HG03095 (cell line): ENCODE results near the gene CMKLR1.

Experiments
- ATAC-seq: cut with Tn5 transposase; IDR thresholded peaks from one replicate; pipeline ENCODE4 v1.9.1; 2021; ENCODE audit warnings: moderate library complexity; ENCODE audit not compliant: unreplicated experiment

CMKLR1 gene, protein sequence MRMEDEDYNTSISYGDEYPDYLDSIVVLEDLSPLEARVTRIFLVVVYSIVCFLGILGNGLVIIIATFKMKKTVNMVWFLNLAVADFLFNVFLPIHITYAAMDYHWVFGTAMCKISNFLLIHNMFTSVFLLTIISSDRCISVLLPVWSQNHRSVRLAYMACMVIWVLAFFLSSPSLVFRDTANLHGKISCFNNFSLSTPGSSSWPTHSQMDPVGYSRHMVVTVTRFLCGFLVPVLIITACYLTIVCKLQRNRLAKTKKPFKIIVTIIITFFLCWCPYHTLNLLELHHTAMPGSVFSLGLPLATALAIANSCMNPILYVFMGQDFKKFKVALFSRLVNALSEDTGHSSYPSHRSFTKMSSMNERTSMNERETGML

DNA sequence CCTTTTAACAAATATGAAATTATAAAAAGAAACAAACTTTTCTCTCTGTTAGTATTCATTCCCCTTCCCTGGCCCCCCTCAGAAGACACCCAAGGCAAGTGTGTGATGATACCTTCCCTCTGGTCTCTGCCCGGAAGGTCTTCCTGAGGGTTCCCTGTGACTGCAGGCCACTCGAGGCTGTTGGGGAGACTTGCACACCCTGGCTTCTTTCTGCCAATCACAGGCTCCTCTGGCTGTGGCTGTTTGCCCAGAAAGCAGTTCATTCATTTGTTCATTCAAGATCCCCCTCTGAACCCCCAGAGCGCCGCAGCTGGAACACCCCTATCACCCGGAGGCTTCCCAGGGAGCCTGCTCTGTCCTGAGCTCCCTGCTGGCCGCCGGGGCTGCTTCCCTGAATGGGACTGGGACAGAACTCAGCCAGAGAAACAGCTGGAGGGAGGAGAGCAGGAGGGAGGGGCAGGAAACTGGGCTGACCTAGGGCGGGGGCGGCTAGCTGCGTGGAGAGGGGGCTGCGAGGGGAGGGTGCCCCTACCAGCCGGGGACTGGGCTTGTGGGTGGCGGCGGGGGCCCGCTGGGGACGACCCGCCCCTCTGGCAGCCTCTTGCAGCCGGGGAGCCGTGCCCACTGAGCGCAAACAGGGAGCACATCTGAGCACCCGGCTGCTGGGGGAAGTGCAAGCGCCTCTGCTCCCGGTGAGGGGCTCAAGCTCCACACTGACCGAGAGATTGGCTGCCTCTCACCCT is at the start of gene CMKLR1:
Gene CMKLR1, minus strand, starts transcription at position 397 of the 743 bp plus-strand sequence. CDS start 45,720 bp downstream, outside the sequence.
- ATAC-seq, result no peak

DNA sequence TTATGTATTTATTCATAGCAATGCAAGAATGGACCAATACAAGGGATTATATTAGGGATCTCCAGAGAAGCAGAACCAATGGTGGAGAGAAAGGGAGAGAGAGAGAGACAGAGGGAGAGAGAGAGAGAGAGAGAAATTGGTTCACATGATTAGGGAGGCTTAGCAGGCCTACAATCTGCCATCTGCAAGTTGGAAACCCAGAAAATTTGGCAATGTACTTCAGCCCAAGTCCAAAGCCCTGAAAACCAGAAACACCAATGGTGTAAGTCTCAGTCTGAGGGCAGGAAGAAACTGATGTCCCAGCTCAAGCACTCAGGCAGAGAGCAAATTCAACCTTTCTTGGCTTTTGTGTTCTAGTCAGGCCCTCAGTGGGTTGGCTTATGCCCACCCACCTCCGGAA is 48.7 kb upstream of the CMKLR1 start:
- no peak for ATAC-seq

DNA sequence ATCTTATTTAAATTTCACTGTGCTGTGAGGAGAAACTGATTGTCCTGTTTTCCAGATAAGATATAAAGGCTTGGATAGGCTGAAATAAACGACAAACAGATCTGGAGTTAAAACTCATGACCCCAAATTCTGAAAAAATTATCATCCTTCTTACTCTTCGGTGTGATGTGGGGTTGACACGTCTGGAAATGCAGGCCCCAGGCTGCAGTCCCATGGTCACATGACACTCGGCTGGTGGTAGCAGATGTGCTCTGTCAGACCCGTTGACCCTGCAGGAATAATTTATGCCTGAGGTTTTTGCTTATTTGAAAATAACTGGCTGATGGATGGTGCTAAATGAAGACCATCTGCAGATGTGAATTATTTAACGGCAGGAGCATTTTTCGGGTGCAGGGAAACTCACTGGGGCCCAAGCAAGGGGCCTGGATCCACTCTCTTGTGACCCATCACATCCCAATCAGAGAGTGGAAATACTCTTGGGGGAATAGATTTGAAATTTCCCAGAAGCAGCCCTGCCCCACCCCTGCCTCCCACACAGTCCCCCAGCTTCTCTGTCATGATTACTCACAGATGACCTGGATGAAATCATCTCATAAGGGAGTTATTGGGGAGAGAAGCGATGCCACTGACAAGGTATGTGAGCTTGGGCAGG is 47.7 kb upstream of the CMKLR1 start:
- ATAC-seq, result no peak

DNA sequence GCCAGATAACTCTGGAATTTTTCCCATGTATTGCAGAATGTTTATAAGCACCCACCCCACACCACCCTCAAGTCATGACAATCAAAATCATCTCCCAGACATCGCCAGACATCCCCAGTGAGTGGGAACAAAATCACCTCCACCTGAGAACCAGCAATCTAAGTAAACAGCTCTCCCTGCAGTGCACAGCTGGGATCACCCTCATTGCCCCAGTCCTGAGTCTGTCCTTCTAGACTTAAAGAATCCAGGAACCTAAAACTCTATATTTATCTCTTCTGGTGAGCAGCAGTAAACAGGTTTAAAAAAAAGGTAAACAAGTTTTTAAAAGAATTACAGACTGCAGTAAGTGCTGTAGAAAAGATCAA is 43.3 kb upstream of the CMKLR1 start:
- no peak for ATAC-seq

DNA sequence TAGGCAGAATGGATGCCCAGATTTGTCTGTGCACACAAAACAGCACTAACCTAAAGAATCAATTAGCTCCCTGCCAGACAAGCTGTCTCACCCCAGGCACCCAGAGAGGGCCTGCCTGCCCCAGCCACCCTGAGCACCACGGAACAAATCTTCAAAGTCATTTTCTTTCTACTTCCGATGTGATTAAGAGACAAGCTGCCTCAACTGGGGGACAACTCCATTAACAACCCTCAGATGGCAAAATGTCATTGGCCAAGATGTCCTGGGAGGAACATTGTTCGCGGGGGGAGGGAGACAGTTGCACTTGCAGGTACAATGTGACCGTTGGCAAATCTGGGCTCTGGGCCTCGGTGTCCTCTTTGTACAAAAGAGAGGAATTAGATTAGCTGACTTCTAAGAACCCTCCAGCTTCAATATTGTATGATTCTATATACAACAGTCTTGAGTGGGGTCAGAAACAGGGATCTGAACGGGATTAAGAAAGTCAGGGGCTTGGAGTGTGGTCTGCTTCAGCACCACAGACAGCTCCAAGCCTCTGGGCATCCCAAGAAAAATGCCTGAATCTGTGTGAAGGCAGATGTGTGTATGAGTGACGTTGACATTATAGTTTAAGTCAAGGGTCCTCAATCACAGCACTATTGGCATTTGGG is 42.8 kb upstream of the CMKLR1 start:
- ATAC-seq, result no peak

DNA sequence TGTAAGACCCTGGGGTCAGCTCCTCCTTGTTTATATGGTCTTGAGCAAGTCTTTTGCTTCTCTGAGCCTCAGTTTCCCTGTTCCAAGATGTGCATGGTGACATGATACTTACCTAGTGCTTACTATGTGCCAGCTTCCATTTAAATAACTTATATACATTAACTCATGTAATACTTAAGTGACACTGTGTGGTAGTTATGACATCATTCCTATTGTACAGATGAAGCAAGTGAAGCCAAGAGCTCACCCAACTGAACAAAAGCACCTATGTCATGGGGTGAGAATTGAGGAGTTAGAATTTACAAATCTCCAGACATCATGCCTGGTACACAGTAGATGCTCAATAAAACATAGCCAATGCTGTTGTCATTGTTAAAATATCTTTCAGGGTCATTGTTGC is 41.3 kb upstream of the CMKLR1 start:
- ATAC-seq, result no peak

DNA sequence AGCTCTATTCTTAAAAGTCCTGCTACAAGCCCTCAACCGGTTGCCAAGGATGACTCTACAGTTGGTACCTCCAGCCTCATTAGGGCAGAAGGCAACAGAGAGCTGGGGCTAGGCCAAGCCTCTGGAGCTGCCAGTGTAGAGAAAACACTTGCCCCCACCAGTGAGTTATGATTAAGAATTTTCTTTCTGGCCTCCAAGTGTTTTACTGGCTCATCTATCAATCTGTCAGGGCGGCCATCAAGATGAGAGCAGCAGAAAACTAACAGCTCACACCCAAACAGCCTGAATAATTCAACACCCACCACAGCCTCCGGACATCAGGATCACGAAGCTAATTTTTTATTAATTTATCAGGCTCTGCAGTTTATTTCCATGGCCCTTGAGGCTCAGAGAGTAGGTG is 40.7 kb upstream of the CMKLR1 start:
- no peak for ATAC-seq

DNA sequence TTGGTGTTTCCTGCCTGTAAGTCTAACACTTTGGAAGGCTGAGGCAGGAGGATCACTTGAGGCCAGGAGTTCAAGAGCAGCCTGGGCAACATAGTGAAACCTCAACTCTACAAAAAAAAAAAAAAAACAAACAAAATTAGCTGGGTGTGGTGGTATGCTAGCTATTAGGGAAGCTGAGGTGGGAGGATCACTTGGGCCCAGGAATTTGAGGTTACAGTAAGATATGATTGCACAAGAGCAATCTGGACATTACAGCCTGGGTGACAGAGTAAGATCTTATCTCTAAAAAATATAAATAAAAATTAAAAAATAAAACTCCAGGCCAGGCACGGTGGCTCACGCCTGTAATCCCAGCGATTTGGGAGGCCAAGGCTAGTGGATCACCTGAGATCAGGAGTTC is 39.8 kb upstream of the CMKLR1 start:
- ATAC-seq, result no peak

DNA sequence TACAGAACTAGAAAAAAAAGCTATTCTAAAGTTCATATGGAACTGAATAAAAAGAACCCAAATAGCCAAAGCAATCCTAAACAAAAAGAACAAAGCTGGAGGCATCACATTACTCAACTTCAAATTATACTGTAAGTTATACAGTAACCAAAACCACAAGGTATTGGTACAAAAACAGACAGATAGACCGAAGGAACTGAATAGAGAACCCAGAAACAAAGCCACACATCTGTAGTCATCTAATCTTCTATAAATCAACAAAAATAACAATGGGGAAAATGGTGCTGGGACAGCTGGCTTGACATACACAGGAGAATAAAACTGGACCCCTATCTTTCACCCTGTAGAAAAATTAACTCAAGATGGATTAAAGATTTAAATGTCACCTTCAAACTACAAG is 38.1 kb upstream of the CMKLR1 start:
- ATAC-seq, result no peak

DNA sequence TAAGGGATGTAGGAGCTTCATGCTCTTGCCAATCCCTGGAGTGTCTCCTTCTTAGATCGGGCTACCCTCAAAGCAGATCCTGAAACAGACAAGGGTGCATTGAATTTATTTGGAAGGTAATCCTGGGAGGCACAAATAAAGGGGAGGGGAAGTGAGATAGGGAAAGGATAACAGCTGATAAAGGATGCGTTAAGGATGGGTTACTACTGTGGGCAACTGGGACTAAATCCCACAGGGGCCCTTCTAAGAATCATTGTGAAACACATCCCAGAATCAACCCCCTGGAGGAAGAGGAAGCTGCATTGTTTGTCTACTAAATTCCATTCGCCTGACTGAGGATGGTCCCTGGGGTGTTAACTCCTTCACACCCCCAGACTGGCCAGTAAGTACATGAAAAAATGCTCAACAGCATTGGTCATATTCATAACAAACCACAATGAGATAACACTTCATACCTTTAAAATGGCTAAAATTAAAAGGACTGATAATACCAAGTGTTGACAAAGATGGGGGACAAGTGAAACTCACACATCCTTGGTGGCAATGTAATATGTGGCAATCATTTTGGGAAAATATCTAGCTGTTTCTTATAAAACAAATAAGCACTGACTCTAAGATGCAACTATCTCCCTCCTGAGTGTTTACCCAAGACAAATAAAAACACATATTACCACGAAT is 37.0 kb upstream of the CMKLR1 start:
- no peak for ATAC-seq

DNA sequence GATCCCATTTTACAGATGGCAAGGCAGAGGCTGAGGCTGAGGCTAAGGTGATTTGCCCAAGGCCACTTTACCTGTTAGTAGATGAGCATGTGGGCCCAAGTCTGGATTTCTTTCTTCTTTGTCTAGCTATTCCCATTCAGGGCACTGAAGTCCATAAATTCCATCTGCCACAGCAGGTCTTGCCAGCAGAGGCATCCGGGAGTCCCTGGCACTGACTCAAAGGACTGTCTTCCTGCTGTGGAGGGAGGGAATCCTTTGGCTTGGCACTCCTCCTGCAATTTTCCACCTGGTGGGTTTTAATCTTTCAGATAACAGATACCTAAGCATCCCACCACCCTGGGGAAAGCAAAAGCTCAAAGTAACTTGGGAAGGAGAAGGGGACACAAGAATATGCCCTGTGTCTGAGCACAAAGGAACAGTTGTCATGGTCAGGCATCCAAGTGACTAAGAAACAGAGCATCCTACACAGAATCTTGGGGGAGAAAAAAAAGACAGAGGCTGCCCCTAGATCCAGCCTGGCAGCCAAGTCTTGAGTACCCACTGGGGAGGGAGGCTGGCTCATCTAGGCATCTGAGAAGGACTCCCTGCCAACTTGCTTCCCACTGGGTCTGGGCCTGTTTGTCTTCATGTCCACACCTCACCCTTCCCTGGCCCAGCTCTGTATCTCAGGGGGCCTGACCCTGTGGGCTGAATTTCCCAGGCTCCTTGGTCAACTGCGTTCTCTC is 35.6 kb upstream of the CMKLR1 start:
- no peak for ATAC-seq

DNA sequence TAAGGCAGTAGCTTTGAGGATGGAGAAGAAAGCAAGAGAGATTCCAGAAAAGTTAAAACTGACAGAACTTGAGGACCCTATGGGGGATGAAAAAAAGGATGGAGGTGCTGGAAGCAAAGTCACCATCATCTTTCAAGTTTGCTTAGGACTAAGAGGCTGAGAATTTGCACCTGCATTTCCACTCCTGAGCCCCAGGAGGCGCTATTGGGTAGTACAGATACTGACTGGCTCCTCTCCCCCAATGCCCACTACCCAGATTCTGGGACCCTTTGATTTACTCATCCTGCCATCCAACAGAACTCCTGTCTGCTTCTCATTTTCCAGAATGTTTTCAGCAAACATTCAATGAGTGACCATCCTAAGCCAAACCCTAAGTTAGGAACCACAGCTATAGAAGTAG is 34.0 kb upstream of the CMKLR1 start:
- no peak for ATAC-seq

DNA sequence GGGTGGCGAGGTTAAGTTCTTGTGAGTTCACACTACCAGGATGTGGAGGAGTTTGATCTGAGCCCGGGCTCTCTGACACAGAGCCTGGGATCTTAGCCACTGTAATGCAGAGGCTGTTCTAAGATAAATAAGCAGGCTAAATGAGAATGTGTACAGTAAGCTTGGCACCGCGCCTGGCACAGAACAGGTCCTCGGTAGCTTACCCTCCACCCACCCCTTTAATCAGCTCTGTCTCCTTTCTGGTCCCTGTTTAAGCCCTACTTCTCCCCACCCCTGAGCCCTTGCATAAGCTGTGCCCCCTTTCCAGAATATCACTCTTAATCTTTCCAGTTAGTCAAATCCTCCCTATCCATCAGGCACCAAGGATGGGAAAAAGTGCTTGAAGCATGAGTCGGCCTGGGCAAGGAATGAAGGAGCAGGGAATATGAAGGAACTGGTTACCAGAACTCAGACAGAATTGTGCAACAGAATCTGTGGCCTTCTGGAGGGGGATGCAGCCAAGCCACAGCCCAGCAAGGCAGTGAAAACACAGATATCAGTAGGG is 32.8 kb upstream of the CMKLR1 start:
- no peak for ATAC-seq

DNA sequence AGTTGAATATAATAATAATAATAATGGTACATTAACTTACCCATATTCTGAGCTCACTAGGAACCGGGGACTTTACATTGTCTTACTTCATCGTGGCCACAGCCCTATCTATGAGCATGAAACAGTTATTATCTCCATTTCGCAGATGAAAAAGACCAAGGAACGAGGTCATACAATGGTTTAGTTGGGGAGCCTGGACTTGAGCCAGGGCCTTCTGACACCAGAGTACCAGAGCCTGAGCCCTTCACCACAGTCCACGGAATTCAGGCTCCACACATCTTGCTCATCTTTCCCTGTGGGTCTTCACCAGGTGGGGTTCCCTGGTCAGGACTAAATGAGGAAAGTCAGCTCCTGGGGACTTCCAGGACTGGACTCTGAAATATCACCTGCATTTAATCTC is 31.3 kb upstream of the CMKLR1 start:
- no peak for ATAC-seq

DNA sequence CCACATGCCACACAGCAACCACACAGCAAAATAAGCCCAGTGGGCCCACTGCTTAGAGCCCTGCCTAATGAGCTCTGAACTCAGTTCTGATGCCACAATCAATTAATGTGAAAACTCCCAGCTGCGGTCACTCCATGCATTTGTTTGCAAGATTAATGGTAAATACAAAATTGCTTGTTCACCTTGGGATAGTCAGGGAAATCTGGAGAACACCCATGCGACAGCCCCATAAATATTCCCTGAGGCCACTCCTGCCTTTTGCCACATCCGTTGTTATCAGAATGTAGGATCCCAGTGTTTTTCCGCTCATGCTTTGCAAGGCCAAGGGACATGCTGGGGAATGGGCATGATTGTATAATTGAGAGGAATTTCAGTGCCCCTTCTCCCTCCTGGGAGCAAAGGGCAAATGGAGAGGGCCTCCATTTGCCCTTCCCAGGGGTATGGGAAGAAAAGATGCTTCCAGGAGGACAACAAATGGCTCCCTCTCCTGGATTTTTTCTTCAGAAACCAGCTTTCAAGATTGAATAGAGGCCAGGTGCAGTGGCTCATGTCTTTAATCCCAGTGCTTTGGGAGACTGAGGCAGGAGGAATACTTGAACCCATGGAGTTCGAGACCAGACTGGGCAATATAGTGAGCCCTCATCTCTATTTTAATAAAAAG is 30.8 kb upstream of the CMKLR1 start:
- no peak for ATAC-seq

DNA sequence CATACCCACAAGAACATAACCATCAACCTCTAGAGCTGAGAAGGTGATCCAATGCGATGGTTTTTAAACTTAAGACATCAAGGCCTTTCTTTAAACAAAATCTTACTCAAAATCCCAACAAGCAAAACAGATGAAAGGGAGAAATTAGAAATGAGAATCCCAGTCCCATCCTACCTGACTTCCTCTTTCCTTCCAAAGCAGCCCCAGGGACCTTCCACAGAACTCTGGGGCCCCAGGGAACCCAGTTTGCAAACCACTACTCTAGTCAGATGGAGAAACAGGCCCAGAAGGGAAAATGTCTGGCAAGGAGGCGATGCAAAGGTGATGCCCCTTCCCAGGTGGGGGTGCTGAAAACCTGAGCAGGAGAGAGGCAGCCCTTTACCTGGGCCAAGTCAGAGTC is 29.0 kb upstream of the CMKLR1 start:
- no peak for ATAC-seq

DNA sequence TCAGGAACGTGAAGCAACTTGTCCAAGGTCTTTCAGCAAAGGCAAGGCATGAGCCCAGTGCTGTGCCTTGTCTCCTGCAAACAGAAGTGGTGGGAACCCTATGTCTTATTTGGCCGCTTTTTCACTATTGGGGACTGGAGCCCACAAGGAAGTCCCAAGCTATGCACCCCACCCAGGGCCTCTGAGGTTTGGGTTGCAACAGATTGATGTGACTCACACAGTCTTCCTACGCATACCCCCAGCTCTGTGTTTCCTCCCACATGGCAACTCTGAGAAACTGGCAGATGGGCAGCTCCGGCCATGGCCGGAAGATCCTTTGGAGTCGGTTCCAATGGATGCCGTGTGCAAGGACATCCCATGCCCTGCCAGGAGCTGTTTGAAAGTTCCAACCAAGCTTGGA is 28.3 kb upstream of the CMKLR1 start:
- no peak for ATAC-seq

DNA sequence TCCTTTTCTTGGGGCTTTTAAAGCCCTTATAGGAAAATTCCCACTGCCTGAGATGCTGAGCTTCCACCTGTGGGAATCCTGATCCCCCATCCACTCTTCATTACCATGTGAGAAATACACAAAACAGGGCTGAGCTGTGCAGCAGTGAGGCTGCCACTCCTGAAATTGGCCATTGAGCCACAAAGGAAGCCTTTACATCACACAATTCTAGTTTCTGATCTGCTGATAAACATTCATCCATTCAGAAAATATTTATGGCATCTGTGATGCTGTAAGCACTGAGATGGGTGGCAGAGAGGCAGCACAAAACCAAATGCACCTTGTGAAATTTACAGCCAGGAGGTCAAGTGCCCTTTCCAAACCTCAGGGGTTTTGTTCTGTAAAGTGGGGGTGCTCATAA is 26.2 kb upstream of the CMKLR1 start:
- ATAC-seq, result no peak

DNA sequence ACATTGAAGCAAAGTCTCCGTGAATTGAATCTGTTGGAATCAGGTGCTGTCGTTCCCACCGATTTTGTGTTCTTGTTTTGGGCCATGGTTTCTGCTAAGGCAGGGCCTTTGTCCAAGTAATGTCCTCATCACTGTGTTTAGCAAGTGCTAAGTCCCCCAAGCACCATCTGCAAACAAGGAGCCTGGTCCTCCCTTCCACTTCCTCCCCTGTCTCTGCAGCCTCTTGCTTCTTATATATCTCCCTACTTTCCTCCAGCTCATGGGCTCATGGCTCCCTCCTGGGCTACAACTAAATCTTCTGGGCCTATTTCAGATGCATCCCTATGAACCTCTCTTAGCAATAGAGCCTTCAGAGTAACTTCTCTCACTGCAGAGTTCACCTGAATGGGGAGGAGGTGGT is 25.8 kb upstream of the CMKLR1 start:
- no peak for ATAC-seq

DNA sequence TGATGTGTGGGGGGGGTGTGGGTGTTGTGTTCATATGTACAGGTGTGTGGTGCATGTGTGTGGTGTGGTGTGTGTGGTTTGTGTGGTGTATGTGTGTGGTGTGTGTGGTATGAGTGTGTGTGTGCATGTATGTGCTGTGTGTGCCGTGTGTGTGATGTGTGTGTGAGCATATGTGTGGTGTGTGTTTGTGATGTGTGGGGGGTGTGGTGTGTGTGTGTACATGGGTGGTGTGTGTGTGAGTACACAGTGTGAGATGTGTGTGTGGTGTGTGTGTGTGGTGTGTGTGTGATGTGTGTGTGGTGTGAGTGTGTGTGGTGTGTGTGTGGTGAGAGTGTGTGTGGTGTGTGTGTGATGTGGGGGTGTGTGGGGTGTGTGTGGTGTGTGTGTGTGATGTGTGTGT is 24.5 kb upstream of the CMKLR1 start:
- no peak for ATAC-seq
